Stimulated activated naive CD8-positive, alpha-beta T cell treated with anti-CD3 and anti-CD28 coated beads, Interleukin-15, Interleukin-2, amounts not matched to agents 100 ng/mL and 50 ng/mL, for 24 hours (primary cell): ENCODE measurements around the gene PCARE.
"Not testable (repeated sequence)": the region's sequence is repeated elsewhere in the genome, so short reads cannot be mapped to it uniquely, and the experiment has no call there.

Experiments used
- H3K27ac Mint-ChIP-seq: one replicate; pipeline ENCODE4 v1.8.0; 2021; ENCODE audit warnings: mild to moderate bottlenecking, mixed read lengths
- H3K27me3 Mint-ChIP-seq: one replicate; pipeline ENCODE4 v1.8.0; 2021; ENCODE audit warnings: mixed read lengths
- H3K36me3 Mint-ChIP-seq: one replicate; pipeline ENCODE4 v1.8.0; 2021; ENCODE audit warnings: low read depth, mixed read lengths
- H3K4me1 Mint-ChIP-seq: one replicate; pipeline ENCODE4 v1.8.0; 2021; ENCODE audit warnings: low read depth, mixed read lengths
- H3K4me3 Mint-ChIP-seq: one replicate; pipeline ENCODE4 v1.8.0; 2021; ENCODE audit warnings: mild to moderate bottlenecking, mixed read lengths
- H3K9me3 Mint-ChIP-seq: one replicate; pipeline ENCODE4 v1.8.0; 2021; ENCODE audit warnings: mixed read lengths

PCARE gene

GRCh38 chr2:29107547-29107946 is 33.2 kb upstream of the PCARE start:
- not testable (repeated sequence) for H3K27ac Mint-ChIP-seq, H3K4me3 Mint-ChIP-seq, H3K27me3 Mint-ChIP-seq, H3K4me1 Mint-ChIP-seq, H3K36me3 Mint-ChIP-seq, H3K9me3 Mint-ChIP-seq

- H3K36me3 Mint-ChIP-seq: no peaks in the 10 kb centered on the region
- no peaks in the 10 kb centered on the region for H3K27me3 Mint-ChIP-seq
- no peak overlapping the region for H3K27ac Mint-ChIP-seq
- H3K4me3 Mint-ChIP-seq: no peak overlapping the region
- no peaks in the 10 kb centered on the region for H3K9me3 Mint-ChIP-seq
- H3K4me1 Mint-ChIP-seq: peaks cover 3% of the 10 kb centered on the region
Measured at GRCh38 chr2:29106980-29107388, 32.7 kb upstream of the PCARE start.

GRCh38 chr2:29106256-29106655 is 31.9 kb upstream of the PCARE start:
- Mint-ChIP-seq H3K36me3 (no peaks in the 10 kb centered on the region), H3K27me3 (no peaks in the 10 kb centered on the region), H3K4me1 (peaks cover 3% of the 10 kb centered on the region), H3K4me3 (no peak overlapping the region), H3K27ac (no peak overlapping the region), H3K9me3 (no peaks in the 10 kb centered on the region)

GRCh38 chr2:29105375-29105774 is 31.1 kb upstream of the PCARE start:
- Mint-ChIP-seq H3K36me3 (no peaks in the 10 kb centered on the region), H3K9me3 (no peaks in the 10 kb centered on the region), H3K4me1 (peaks cover 3% of the 10 kb centered on the region), H3K27ac (no peak overlapping the region), H3K27me3 (no peaks in the 10 kb centered on the region), H3K4me3 (no peak overlapping the region)

GRCh38 chr2:29104688-29105087 is 30.4 kb upstream of the PCARE start:
- no peaks in the 10 kb centered on the region for H3K36me3 Mint-ChIP-seq
- no peaks in the 10 kb centered on the region for H3K27me3 Mint-ChIP-seq
- no peak overlapping the region for H3K4me3 Mint-ChIP-seq
- H3K4me1 Mint-ChIP-seq: peaks cover 3% of the 10 kb centered on the region
- H3K27ac Mint-ChIP-seq: no peak overlapping the region
- H3K9me3 Mint-ChIP-seq: no peaks in the 10 kb centered on the region

GRCh38 chr2:29100564-29100963 is 26.2 kb upstream of the PCARE start:
- no peaks in the 10 kb centered on the region for H3K27me3 Mint-ChIP-seq
- H3K9me3 Mint-ChIP-seq: no peaks in the 10 kb centered on the region
- no peaks in the 10 kb centered on the region for H3K4me1 Mint-ChIP-seq
- H3K27ac Mint-ChIP-seq: no peak overlapping the region
- no peak overlapping the region for H3K4me3 Mint-ChIP-seq
- no peaks in the 10 kb centered on the region for H3K36me3 Mint-ChIP-seq

- Mint-ChIP-seq H3K4me3 (no peak overlapping the region), H3K27ac (no peak overlapping the region), H3K27me3 (no peaks in the 10 kb centered on the region), H3K36me3 (no peaks in the 10 kb centered on the region), H3K9me3 (no peaks in the 10 kb centered on the region), H3K4me1 (no peaks in the 10 kb centered on the region)
Measured at GRCh38 chr2:29097569-29097968, 23.2 kb upstream of the PCARE start.

- no peaks in the 10 kb centered on the region for H3K27me3 Mint-ChIP-seq
Measured at GRCh38 chr2:29096969-29097368, 22.6 kb upstream of the PCARE start.

GRCh38 chr2:29090311-29090710 is 16.0 kb upstream of the PCARE start:
- not testable (repeated sequence) for H3K4me3 Mint-ChIP-seq, H3K36me3 Mint-ChIP-seq, H3K27ac Mint-ChIP-seq, H3K9me3 Mint-ChIP-seq, H3K4me1 Mint-ChIP-seq
- peaks cover 17% of the 10 kb centered on the region for H3K27me3 Mint-ChIP-seq

More at GRCh38 chr2:29096969-29097368, 22.6 kb upstream of the PCARE start:
- Mint-ChIP-seq H3K36me3 (no peaks in the 10 kb centered on the region), H3K27ac (no peak overlapping the region), H3K4me1 (no peaks in the 10 kb centered on the region), H3K4me3 (no peak overlapping the region), H3K9me3 (no peaks in the 10 kb centered on the region)

- H3K9me3 Mint-ChIP-seq: no peaks in the 10 kb centered on the region
- no peaks in the 10 kb centered on the region for H3K36me3 Mint-ChIP-seq
- H3K27me3 Mint-ChIP-seq: peaks cover 10% of the 10 kb centered on the region
- H3K4me3 Mint-ChIP-seq: no peak overlapping the region
- H3K27ac Mint-ChIP-seq: no peak overlapping the region
- H3K4me1 Mint-ChIP-seq: no peaks in the 10 kb centered on the region
Measured at GRCh38 chr2:29084554-29084953, 10.2 kb upstream of the PCARE start.

GRCh38 chr2:29082804-29083495 is 8.6 kb upstream of the PCARE start:
- H3K36me3 Mint-ChIP-seq: no peaks in the 10 kb centered on the region
- H3K4me3 Mint-ChIP-seq: no peak overlapping the region
- H3K4me1 Mint-ChIP-seq: no peaks in the 10 kb centered on the region
- H3K9me3 Mint-ChIP-seq: no peaks in the 10 kb centered on the region
- no peak overlapping the region for H3K27ac Mint-ChIP-seq
- H3K27me3 Mint-ChIP-seq: no peaks in the 10 kb centered on the region

- H3K4me1 Mint-ChIP-seq: no peaks in the 10 kb centered on the region
- no peak overlapping the region for H3K4me3 Mint-ChIP-seq
- no peak overlapping the region for H3K27ac Mint-ChIP-seq
- H3K9me3 Mint-ChIP-seq: no peaks in the 10 kb centered on the region
- no peaks in the 10 kb centered on the region for H3K36me3 Mint-ChIP-seq
- H3K27me3 Mint-ChIP-seq: no peaks in the 10 kb centered on the region
Measured at GRCh38 chr2:29080886-29081743, 6.8 kb upstream of the PCARE start.

- Mint-ChIP-seq H3K27me3 (no peaks in the 10 kb centered on the region), H3K4me1 (no peaks in the 10 kb centered on the region), H3K4me3 (no peak overlapping the region), H3K9me3 (no peaks in the 10 kb centered on the region), H3K27ac (no peak overlapping the region), H3K36me3 (no peaks in the 10 kb centered on the region)
Measured at GRCh38 chr2:29079887-29080286, 5.6 kb upstream of the PCARE start.

- no peak overlapping the region for H3K4me3 Mint-ChIP-seq
Measured at GRCh38 chr2:29075894-29076705, 1.8 kb upstream of the PCARE start.

GRCh38 chr2:29073933-29074332 is 390 bp downstream of the PCARE start:
- Mint-ChIP-seq H3K27ac (no peak overlapping the region), H3K4me1 (no peaks in the 10 kb centered on the region), H3K27me3 (no peaks in the 10 kb centered on the region), H3K36me3 (no peaks in the 10 kb centered on the region), H3K4me3 (no peak overlapping the region), H3K9me3 (no peaks in the 10 kb centered on the region)

More at GRCh38 chr2:29075894-29076705, 1.8 kb upstream of the PCARE start:
- Mint-ChIP-seq H3K27ac (no peak overlapping the region), H3K4me1 (no peaks in the 10 kb centered on the region), H3K36me3 (no peaks in the 10 kb centered on the region), H3K27me3 (no peaks in the 10 kb centered on the region), H3K9me3 (no peaks in the 10 kb centered on the region)
